Measurements from ENCODE around the gene CEP57L1. TPM values are rescaled to one million over a fixed set of nuclear protein-coding genes. Genes with fewer than 3 reads are reported as not detected.

The CEP57L1 gene
- total RNA-seq (2022), result 16.7 and 18.9 TPM in 2 replicates
- Bru-seq, nascent RNA, result percentile 65 among the genes with signal in this experiment
- BruChase-seq, experiment 1, labeled RNA remaining after a 6-hour chase, result percentile 63 among the genes with signal in this experiment
- percentile 68 among the genes with signal in this experiment for BruChase-seq, experiment 2, labeled RNA remaining after a 2-hour chase
- long read RNA-seq, partial matches to known transcripts, result 9 of 35 reads
- long read RNA-seq, other reads (novel, unspliced or antisense), result 20 of 35 reads

- Mint-ChIP-seq H3K9me3 (ENCODE audit: unreplicated experiment) (no peaks in the 10 kb centered on the region), H3K27ac (ENCODE audit: low read depth, unreplicated experiment) (peak within 1 kb of the TSS; percentile 98), H3K4me1 (ENCODE audit: insufficient read depth, unreplicated experiment) (peaks cover 35% of the 10 kb centered on the region), H3K36me3 (ENCODE audit: insufficient read depth, unreplicated experiment) (peaks cover 1% of the 10 kb centered on the region), H3K4me3 (ENCODE audit: unreplicated experiment) (peak within 1 kb of the TSS; percentile 92), H3K27me3 (ENCODE audit: insufficient read depth, unreplicated experiment) (no peaks in the 10 kb centered on the region)
- CTCF ChIA-PET, result interaction anchor here (0.5 to 1.9 kb wide), 4 partner anchors 93 to 1104 kb away, joined by 3 to 7 read pairs (median 3); partner anchors contain the start of gene CD164
- POLR2A ChIA-PET, result interaction anchor here (0.7 to 4.9 kb wide), 37 partner anchors 9 to 536 kb away, joined by 3 to 94 read pairs (median 6); partner anchors contain the start of genes CD164 and FOXO3
- intact Hi-C loops (cut with micrococcal nuclease), result loop anchor here (1.0 kb wide), 1 partner anchor 302 kb away; no protein-coding TSS in a partner anchor
- peak; percentile 96 for DNase-seq (ENCODE audit: unreplicated experiment)
- no TSS peak for BruUV-seq (replicated peaks)
- TF ChIP-seq, protein P1, sequence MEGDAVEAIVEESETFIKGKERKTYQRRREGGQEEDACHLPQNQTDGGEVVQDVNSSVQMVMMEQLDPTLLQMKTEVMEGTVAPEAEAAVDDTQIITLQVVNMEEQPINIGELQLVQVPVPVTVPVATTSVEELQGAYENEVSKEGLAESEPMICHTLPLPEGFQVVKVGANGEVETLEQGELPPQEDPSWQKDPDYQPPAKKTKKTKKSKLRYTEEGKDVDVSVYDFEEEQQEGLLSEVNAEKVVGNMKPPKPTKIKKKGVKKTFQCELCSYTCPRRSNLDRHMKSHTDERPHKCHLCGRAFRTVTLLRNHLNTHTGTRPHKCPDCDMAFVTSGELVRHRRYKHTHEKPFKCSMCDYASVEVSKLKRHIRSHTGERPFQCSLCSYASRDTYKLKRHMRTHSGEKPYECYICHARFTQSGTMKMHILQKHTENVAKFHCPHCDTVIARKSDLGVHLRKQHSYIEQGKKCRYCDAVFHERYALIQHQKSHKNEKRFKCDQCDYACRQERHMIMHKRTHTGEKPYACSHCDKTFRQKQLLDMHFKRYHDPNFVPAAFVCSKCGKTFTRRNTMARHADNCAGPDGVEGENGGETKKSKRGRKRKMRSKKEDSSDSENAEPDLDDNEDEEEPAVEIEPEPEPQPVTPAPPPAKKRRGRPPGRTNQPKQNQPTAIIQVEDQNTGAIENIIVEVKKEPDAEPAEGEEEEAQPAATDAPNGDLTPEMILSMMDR (IDR thresholded peaks at IDR 0.05; ENCODE audit: unreplicated experiment), result no peak
Measured at GRCh38 chr6:109095036-109095834, at the start of gene CEP57L1. Gene CEP57L1, plus strand, starts transcription at chr6:109095507. Its CDS starts 49,715 bp downstream, at chr6:109145222.

DNA sequence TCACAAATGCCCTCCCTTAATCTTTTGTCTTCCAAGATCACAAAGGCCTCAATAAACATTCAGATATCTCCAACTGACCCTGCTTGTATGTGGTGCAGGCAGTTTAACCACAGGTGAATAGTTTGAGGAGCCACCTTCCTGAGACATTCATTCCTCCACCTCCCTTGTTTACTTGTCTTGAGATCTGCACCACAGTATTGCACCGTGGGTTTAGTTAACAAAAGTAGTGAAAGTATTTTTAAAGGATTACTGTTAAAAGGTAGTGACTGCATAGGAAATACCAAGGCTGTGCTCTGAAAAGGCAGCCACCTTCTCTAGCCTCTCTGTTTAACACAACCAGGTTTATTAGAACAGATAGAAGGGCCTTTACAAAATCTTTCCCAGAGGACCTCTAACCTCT is 47.1 kb upstream of the CEP57L1 start:
- ChIA-PET POLR2A (interaction anchor here (4.0 to 16.5 kb wide), 3 partner anchors 11 to 37 kb away, joined by 34 to 556 read pairs (median 42); no protein-coding TSS in a partner anchor), CTCF (interaction anchor here (0.6 kb wide), 1 partner anchor 22 kb away, joined by 3 read pairs; no protein-coding TSS in a partner anchor)
- Mint-ChIP-seq H3K36me3 (ENCODE audit: insufficient read depth, unreplicated experiment) (peaks cover 4% of the 10 kb centered on the region), H3K4me3 (ENCODE audit: unreplicated experiment) (no peak overlapping the region), H3K27ac (ENCODE audit: low read depth, unreplicated experiment) (no peak overlapping the region), H3K4me1 (ENCODE audit: insufficient read depth, unreplicated experiment) (peaks cover 17% of the 10 kb centered on the region), H3K9me3 (ENCODE audit: unreplicated experiment) (peaks cover 5% of the 10 kb centered on the region), H3K27me3 (ENCODE audit: insufficient read depth, unreplicated experiment) (no peaks in the 10 kb centered on the region)
- TF ChIP-seq, protein P1 (IDR thresholded peaks at IDR 0.05; ENCODE audit: unreplicated experiment), result no peak
- no TSS peak for BruUV-seq (replicated peaks)
- intact Hi-C loops (cut with micrococcal nuclease), result no loop called here
- DNase-seq (ENCODE audit: unreplicated experiment), result no peak

DNA sequence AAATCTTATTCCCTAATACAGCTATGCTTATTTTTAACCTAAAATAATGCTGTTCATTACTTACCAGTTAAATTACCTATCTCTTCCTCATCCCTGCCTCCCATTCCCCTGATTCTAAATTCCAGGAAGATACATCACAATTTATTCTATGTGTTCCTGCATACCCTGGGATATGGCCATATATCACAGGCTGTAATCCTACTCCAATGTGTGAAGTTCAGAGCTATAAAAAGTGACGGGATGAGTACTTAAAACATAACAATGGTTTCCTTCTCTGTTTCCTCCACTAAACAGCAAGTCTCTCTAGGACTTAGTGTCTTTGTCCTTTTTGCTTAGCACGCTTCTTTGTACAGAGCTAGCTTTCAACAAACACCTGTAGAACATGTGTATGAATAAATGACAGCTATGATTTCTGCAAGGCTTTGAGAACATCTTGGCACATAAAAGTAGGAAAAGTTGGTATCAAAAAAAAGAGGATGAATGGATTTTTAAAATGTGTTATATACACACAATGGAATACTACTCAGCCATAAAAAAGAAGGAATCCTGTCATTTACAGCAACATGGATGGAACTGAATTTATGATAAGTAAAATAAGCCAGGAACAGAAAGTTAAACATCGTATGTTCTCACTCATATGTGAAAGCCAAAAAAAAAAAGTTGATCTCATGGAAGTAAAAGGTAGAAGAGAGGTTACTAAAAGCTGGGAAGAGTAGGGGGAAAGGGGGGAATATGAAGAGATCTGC is 46.5 kb upstream of the CEP57L1 start:
- ChIA-PET CTCF (interaction anchor here (0.6 to 2.7 kb wide), 6 partner anchors 12 to 586 kb away, joined by 3 to 11 read pairs (median 4); no protein-coding TSS in a partner anchor), POLR2A (interaction anchor here (0.7 to 16.5 kb wide), 8 partner anchors 10 to 490 kb away, joined by 3 to 556 read pairs (median 12); partner anchors contain the start of genes CEP57L1 and SESN1)
- peaks cover 5% of the 10 kb centered on the region for H3K9me3 Mint-ChIP-seq (ENCODE audit: unreplicated experiment)
- no peaks in the 10 kb centered on the region for H3K27me3 Mint-ChIP-seq (ENCODE audit: insufficient read depth, unreplicated experiment)
- no peak overlapping the region for H3K27ac Mint-ChIP-seq (ENCODE audit: low read depth, unreplicated experiment)
- peaks cover 4% of the 10 kb centered on the region for H3K36me3 Mint-ChIP-seq (ENCODE audit: insufficient read depth, unreplicated experiment)
- H3K4me1 Mint-ChIP-seq (ENCODE audit: insufficient read depth, unreplicated experiment), result peaks cover 21% of the 10 kb centered on the region
- DNase-seq (ENCODE audit: unreplicated experiment), result no peak
- BruUV-seq (replicated peaks), result no TSS peak
- intact Hi-C loops (cut with micrococcal nuclease), result no loop called here
- no peak overlapping the region for H3K4me3 Mint-ChIP-seq (ENCODE audit: unreplicated experiment)
- TF ChIP-seq, protein P1 (IDR thresholded peaks at IDR 0.05; ENCODE audit: unreplicated experiment), result no peak

All from MCF 10A (cell line).